HG03378 (cell line): ENCODE data around the gene ZNF497.
"Not testable (repeated sequence)": the region's sequence is repeated elsewhere in the genome, so short reads cannot be mapped to it uniquely, and the experiment has no call there.

Experiments
- ATAC-seq: cut with Tn5 transposase; IDR thresholded peaks from one replicate; pipeline ENCODE4 v1.9.1; 2021; ENCODE audit warnings: mild to moderate bottlenecking, moderate library complexity; ENCODE audit not compliant: unreplicated experiment

ZNF497 gene

GRCh38 chr19:58395220-58395978 is 32.8 kb upstream of the ZNF497 start, which contains the start of gene RNF225:
Gene RNF225 (plus strand): TSS chr19:58395656. CDS start chr19:58396090, 434 bp downstream.
- ATAC-seq = no peak

DNA sequence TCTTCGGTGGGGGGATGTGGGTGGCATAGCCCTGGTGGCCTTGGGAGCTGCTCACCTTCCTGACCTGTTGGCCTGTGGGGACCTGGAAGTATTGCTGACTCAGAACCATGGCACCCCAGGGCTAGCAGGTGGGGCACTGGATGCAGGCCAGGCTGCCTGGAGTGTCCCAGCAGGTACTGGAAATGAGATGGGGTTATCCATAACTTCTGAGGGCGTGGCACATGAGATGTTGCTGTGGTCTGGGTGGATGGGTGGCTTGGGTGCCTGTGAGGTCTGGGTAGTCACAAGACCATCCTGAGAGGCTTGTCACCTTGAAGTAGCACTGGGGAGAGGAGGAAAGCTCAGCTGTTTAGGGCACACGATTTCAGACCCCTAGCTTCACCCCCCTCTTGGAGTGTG is 32.3 kb upstream of the ZNF497 start:
- no peak for ATAC-seq

DNA sequence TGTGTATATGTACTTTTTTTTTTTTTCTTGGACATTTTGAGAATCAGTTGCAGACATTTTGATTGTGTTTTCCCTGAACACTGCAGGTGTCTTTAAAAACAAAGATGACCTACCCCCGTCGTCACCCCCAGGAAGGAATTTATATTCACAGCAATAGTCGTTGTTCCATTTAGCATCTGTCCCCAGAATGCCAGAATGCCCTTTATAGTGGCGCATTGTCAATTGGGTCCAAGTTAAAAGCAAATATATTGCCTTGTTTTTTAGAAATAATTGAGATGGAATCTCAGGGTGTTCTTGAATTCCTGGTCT is 31.1 kb upstream of the ZNF497 start:
- ATAC-seq = no peak

GRCh38 chr19:58392945-58393724 is 30.6 kb upstream of the ZNF497 start:
- ATAC-seq = no peak

- ATAC-seq = no peak
These were observed 25.6 kb upstream of the ZNF497 start for GRCh38 chr19:58388175-58388526.

- ATAC-seq = no peak
These were observed 25.0 kb upstream of the ZNF497 start for GRCh38 chr19:58387338-58388174.

GRCh38 chr19:58386576-58387337 is 24.2 kb upstream of the ZNF497 start, which contains the start of gene RPS5:
Gene RPS5 (plus strand): TSS chr19:58387269. CDS start chr19:58388138, 869 bp downstream.
- ATAC-seq = peak; percentile 74

DNA sequence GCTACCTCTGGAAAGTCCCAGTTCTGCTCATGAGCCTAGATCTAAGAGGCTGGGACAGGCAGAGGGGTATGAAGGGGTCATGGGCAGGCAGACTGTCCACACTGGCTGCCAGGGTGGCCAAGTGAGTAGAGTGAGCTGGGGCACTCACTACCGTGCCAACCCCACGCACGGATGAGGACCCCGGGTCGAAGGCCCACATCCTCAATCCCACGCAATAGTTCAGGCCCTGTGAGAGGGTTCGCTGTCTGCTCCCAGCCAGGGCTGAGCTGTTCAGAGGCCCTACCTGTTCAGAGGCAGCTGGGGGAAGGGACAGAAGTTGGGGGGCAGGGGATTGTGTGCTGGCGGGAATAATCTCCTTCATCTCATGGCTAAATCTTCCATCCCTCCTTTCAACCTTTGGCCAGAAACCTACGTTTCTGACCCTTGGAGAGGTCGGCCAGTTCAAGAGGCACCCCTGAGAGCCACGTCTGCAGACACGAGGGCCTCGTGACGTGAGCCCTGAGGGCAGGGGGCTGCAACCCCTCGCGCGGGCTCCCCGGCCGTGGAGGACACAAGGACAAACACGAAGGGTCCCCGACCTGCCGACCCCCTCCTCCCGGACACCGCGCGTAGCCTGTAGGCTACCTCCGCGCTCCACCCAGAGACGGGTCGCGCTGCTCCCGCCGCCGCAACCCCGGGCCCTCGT is 23.5 kb upstream of the ZNF497 start:
- ATAC-seq = no peak

DNA sequence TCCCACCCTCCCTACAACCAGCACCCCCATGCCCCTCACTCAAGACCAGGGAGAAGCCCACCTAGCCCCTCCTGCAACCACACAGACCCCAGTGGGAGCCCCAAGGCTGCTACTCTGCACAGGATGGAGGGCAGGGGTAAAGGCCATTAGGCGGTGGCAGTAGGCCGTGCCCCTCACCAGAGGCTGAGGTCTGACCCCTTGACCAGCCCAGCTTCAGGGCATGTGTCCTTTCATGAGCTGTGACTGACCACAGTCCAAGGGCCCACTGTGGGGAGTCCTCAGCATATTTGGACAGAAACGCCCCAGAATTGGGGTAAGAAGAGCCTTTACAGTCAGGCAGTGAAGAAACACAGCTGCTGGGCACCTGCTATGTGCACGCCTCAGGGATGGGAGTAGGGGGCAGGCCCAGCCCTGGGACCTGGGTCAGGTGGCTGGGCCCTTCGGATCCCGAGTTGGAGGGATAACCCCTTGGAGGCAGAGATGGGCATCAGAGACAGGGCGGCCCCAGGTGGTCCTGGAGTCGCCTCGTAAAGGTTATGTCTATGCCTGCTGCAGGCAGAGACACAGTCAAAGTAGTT is 22.9 kb upstream of the ZNF497 start:
- no peak for ATAC-seq

- no peak for ATAC-seq
These were observed 20.5 kb upstream of the ZNF497 start for GRCh38 chr19:58382997-58383603.

DNA sequence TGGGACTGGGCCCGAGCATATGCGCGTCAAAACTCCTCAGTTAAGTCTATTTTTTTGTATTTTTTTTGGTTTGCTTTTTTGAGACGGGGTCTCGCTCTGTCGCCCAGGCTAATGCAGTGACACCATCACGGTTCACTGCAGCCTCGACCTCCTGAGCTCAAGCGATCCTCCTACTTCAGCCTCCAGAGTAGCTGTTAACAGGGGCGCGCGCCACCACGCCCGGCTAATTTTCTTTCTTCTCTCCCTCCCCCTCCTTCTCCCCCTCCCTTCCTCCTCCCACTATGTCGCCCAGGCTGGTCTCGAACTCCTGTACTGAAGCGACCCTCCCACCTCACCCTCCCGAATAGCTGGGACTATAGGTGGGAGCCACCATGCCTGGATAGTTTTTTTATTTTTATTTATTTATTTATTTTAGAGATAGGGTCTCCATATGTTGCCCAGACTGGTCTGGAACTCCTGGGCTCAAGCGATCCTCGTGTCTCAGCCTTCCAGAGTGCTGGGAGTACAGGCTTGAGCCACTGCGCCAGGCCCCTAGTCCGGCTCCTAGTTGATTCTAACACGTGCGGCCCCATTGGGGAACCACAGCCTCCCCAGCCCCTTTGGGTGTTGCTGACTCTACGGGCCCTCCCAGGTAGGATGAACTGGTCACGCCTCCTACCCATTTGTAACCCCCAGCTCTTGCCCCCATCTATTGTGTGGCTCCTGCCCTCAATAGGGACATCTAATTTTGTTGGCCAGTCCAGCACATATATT is 19.1 kb upstream of the ZNF497 start:
- no peak for ATAC-seq

GRCh38 chr19:58380662-58381459 is 18.3 kb upstream of the ZNF497 start, which contains the start of gene ZNF837:
Gene ZNF837 (minus strand): TSS chr19:58381030. CDS start chr19:58369332, 11,698 bp downstream.
- peak; percentile 85 for ATAC-seq

- peak; percentile 0 for ATAC-seq
These were observed 17.6 kb upstream of the ZNF497 start for GRCh38 chr19:58380037-58380661.

DNA sequence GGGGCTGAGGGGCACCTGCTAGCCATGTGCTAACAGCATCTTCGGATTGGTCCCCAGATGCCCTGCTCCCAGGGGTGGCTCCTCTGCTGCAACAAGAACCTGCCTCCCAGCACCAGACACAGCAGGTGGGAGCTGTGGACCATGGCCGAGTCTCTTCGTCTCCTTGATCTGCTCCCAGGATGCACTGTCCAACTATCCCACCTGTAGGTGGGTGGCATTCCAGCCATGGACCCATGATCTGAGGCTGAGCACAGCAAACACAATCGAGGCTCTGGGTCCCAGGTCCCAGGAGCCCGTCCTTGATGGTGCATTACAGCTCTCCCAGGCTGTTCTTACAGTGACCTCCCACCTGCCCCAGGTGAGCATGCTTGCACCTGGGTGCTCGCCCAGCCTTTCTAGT is 16.7 kb upstream of the ZNF497 start:
- ATAC-seq = no peak

DNA sequence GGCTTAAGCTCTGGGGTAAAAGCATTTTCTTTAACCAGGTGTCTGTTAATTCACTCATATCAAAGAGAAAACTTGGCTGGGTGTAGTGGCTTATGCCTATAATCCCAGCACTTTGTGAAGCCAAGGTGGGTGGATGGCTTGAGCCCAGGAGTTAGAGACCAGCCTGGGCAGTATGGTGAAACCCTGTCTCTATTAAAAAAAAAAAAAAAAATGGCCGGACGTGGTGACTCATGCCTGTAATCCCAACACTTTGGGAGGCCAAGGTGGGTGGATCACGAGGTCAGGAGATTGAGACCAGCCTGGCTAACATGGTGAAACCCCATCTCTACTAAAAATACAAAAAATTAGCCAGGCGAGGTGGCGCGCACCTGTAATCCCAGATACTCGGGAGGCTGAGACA is 14.2 kb upstream of the ZNF497 start:
- not testable (repeated sequence) for ATAC-seq

GRCh38 chr19:58374200-58374599 is 11.6 kb upstream of the ZNF497 start:
- no peak for ATAC-seq
